SU-DHL-6 (cell line): Measurements from ENCODE around the gene NEU1.
"Not testable (repeated sequence)": the region's sequence is repeated elsewhere in the genome, so short reads cannot be mapped to it uniquely, and the experiment has no call there.

Experiments
- H2AFZ ChIP-seq: fragments of 200-600 bp; sonication (generic); 2 replicates; pipeline ENCODE4 v1.6.1; 2014; ENCODE audit warnings: low read depth, mild to moderate bottlenecking, moderate library complexity, mixed read lengths, antibody characterized with exemption, low read length; ENCODE audit not compliant: severe bottlenecking
- H3F3A ChIP-seq: fragments of 200-600 bp; shearing (Covaris generic); 2 replicates; pipeline ENCODE4 v1.6.0; 2016; ENCODE audit warnings: antibody characterized with exemption, mild to moderate bottlenecking; ENCODE audit not compliant: insufficient read depth
- H3K27ac ChIP-seq: fragments of 200-600 bp; sonication (generic); 2 replicates; pipeline ENCODE4 v1.5.1; 2016; ENCODE audit warnings: low read depth, mild to moderate bottlenecking, low read length, moderate library complexity, mixed read lengths
- H3K27me3 ChIP-seq: fragments of 200-600 bp; sonication (generic), shearing (Covaris generic); 2 replicates; pipeline ENCODE4 v1.6.0; 2014; ENCODE audit warnings: mild to moderate bottlenecking, low read length
- H3K36me3 ChIP-seq: fragments of 200-600 bp; sonication (generic); 2 replicates; pipeline ENCODE4 v1.6.1; 2014; ENCODE audit warnings: mild to moderate bottlenecking, low read length, mixed read lengths
- H3K4me2 ChIP-seq: fragments of 300-600, 200-600 bp; shearing (Covaris generic), sonication (generic); 2 replicates; pipeline ENCODE4 v1.6.0; 2014; ENCODE audit warnings: low read length, low read depth, mild to moderate bottlenecking; ENCODE audit not compliant: poor library complexity, severe bottlenecking
- H3K4me3 ChIP-seq: fragments of 200-600 bp; sonication (generic); 2 replicates; pipeline ENCODE4 v1.5.1; 2014; ENCODE audit warnings: antibody characterized with exemption, low read length, mild to moderate bottlenecking, mixed read lengths; ENCODE audit not compliant: insufficient read depth, poor library complexity, severe bottlenecking
- H3K79me2 ChIP-seq: fragments of 200-600 bp; sonication (generic); 2 replicates; pipeline ENCODE4 v1.6.1; 2014; ENCODE audit warnings: mild to moderate bottlenecking, low read length, moderate library complexity; ENCODE audit not compliant: insufficient read depth
- H3K9ac ChIP-seq: fragments of 200-600 bp; sonication (generic); 2 replicates; pipeline ENCODE4 v1.7.0; 2014; ENCODE audit warnings: mild to moderate bottlenecking, low read length
- H3K9me2 ChIP-seq: fragments of 200-600 bp; sonication (generic); replicated peaks from 2 replicates; pipeline ENCODE4 v1.6.1; 2014; ENCODE audit warnings: low read length; ENCODE audit not compliant: insufficient read depth
- H3K9me3 ChIP-seq: fragments of 200-600 bp; sonication (generic); 2 replicates; pipeline ENCODE4 v1.6.1; 2014; ENCODE audit warnings: low read length, mixed read lengths; ENCODE audit not compliant: insufficient read depth
- H4K20me1 ChIP-seq: fragments of 200-600 bp; sonication (generic); 2 replicates; pipeline ENCODE4 v1.6.1; 2014; ENCODE audit warnings: low read depth, mild to moderate bottlenecking, antibody characterized with exemption, low read length, moderate library complexity, mixed read lengths
- CTCF ChIP-seq: fragments of 200-600 bp; sonication (generic); IDR thresholded peaks from one replicate; pipeline ENCODE4 v1.5.1; 2017; ENCODE audit warnings: antibody characterized with exemption, mild to moderate bottlenecking, low read length, moderate library complexity; ENCODE audit not compliant: insufficient read depth, poor library complexity, severe bottlenecking
- EZH2phosphoT487 ChIP-seq: fragments of 200-600 bp; sonication (generic), shearing (Covaris generic); conservative IDR thresholded peaks from 2 replicates; pipeline ENCODE4 v1.6.1; 2018; ENCODE audit warnings: mild to moderate bottlenecking, antibody characterized with exemption, low read length, moderate library complexity, mixed read lengths

Gene NEU1

DNA sequence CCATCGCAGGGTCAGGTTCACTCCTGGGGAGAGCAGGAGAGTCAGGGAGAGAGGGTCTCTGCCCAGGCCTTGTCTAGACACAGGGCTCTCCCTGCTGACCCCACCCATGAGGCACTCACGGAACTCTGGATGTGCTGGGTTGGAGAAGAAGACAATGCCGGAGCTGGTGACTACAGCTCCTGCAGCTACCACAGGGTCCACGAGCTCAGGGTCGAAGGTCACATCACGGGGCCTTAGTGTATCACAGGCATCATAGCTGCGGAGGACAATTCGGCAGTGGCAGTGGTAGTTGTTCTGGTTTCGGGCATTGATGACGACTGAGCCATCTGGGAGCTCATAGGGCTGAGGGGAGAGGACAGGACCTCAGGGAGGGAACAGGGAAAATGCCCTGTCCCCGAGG lies 2.7 kb downstream of the NEU1 start:
- H4K20me1 ChIP-seq: no peaks in the 10 kb centered on the region
- no peaks in the 10 kb centered on the region for H3K27me3 ChIP-seq
- peaks cover 5% of the 10 kb centered on the region; the same call in 1 of the 2 replicates for H3K79me2 ChIP-seq
- H3K36me3 ChIP-seq: no peaks in the 10 kb centered on the region; the same call in 1 of the 2 replicates
- no peak overlapping the region for H3K4me3 ChIP-seq
- H2AFZ ChIP-seq: no peak overlapping the region
- no peaks in the 10 kb centered on the region for H3K9me2 ChIP-seq
- peaks cover 9% of the 10 kb centered on the region for H3F3A ChIP-seq
- H3K27ac ChIP-seq: no peak overlapping the region
- no peak overlapping the region for H3K4me2 ChIP-seq
- TF ChIP-seq EZH2phosphoT487 (no peak), CTCF (no peak)
- no peak overlapping the region for H3K9ac ChIP-seq
- H3K9me3 ChIP-seq: no peaks in the 10 kb centered on the region

DNA sequence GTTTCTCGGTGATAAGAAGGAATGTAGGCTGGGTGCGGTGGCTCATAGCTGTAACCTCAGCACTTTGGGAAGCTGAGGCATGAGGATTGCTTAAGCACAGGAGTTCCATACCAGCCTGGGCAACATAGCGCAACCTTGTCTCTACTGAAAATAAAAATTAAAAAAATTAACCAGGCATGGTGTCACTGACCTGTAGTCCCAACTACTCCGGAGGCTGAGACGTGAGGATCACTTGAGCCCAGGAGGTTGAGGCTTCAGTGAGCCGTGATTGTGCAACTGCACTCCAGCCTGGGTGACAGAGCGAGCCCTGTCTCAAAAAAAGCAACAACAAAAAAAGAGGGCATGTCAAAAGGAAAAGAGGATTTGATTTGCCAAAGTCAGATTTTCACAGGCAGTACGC lies 3.9 kb downstream of the NEU1 start:
- peaks cover 5% of the 10 kb centered on the region; the same call in 1 of the 2 replicates for H3K79me2 ChIP-seq
- no peaks in the 10 kb centered on the region for H4K20me1 ChIP-seq
- no peak overlapping the region for H3K27ac ChIP-seq
- H3K4me3 ChIP-seq: no peak overlapping the region
- H3K9ac ChIP-seq: no peak overlapping the region
- H3K36me3 ChIP-seq: no peaks in the 10 kb centered on the region; the same call in 1 of the 2 replicates
- no peaks in the 10 kb centered on the region for H3K9me2 ChIP-seq
- no peaks in the 10 kb centered on the region for H3K27me3 ChIP-seq
- no peak overlapping the region for H2AFZ ChIP-seq
- H3K9me3 ChIP-seq: no peaks in the 10 kb centered on the region
- TF ChIP-seq CTCF (no peak), EZH2phosphoT487 (no peak)
- H3K4me2 ChIP-seq: no peak overlapping the region
- peaks cover 5% of the 10 kb centered on the region for H3F3A ChIP-seq

DNA sequence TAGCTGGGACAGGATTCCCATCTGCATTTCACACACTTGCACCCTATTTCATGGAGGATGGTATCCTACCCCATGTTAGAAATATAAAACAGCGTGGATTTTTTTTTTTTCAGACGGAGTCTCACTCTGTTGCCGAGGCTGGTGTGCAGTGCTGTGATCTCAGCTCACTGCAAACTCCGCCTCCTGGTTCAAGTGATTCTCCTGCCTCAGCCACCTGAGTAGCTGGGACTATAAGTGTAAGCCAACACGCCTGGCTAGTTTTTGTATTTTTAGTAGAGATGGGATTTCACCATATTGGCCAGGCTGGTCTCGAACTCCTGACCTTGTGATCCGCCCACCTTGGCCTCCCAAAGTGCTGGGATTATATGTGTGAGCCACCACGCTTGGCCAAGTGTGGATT lies 4.8 kb downstream of the NEU1 start:
- H4K20me1 ChIP-seq, H3K9me3 ChIP-seq, H3K4me2 ChIP-seq, H3F3A ChIP-seq, H3K27ac ChIP-seq, H3K36me3 ChIP-seq, H3K27me3 ChIP-seq, H2AFZ ChIP-seq, H3K9ac ChIP-seq, H3K4me3 ChIP-seq, H3K79me2 ChIP-seq, H3K9me2 ChIP-seq: not testable (repeated sequence)

GRCh38 chr6:31851980-31852718 lies 10.5 kb downstream of the NEU1 start:
- H3K79me2 ChIP-seq, H3K4me3 ChIP-seq, H3K9me3 ChIP-seq, H4K20me1 ChIP-seq, H3K27ac ChIP-seq, H2AFZ ChIP-seq, H3K36me3 ChIP-seq, H3K27me3 ChIP-seq, H3K9me2 ChIP-seq, H3K4me2 ChIP-seq, H3K9ac ChIP-seq, H3F3A ChIP-seq: not testable (repeated sequence)
